ENCODE measurements around the gene KAT6B. TPM values are rescaled to one million over a fixed set of nuclear protein-coding genes. Genes with fewer than 3 reads are reported as not detected.

Gene KAT6B
- total RNA-seq, 2 donors from 2014 or later: 25.3 to 39.1 TPM

GRCh38 chr10:74975758-74976157 lies 149.4 kb downstream of the KAT6B start:
- no peak overlapping the region for H3K27ac Mint-ChIP-seq

GRCh38 chr10:74976565-74976964 lies 150.2 kb downstream of the KAT6B start:
- peak; percentile 63 for TF ChIP-seq CTCF (conservative IDR thresholded peaks at IDR 0.05)
- H3K4me1 ChIP-seq (ENCODE audit: control insufficient read depth, insufficient read depth, low read length): peaks cover 3% of the 10 kb centered on the region
- H3K4me3 ChIP-seq (ENCODE audit: low read length): no peak overlapping the region
- WGBS, 2 experiments (ENCODE audit: insufficient coverage in 1 of 2, insufficient read length in 1 of 2): 93 to 95% methylated on average over 2 to 6 of the region's 6 CpGs
- H3K4me3 Mint-ChIP-seq: no peak overlapping the region
- H3K4me1 Mint-ChIP-seq: peaks cover 8% of the 10 kb centered on the region
- H3K27me3 ChIP-seq (ENCODE audit: control insufficient read depth, insufficient read depth, low read length, poor library complexity, severe bottlenecking): no peaks in the 10 kb centered on the region
- H3K9ac ChIP-seq (ENCODE audit: extremely low read depth, low read length, poor library complexity, severe bottlenecking): no peak overlapping the region
- H3K9me3 ChIP-seq (ENCODE audit: control insufficient read depth, low read length): no peaks in the 10 kb centered on the region
- peak; percentile 61 for DNase-seq
- no peaks in the 10 kb centered on the region for H3K27me3 Mint-ChIP-seq (ENCODE audit: insufficient read depth)
- no peaks in the 10 kb centered on the region for H3K9me3 Mint-ChIP-seq
- H3K27ac ChIP-seq (ENCODE audit: low read depth, low read length): no peak overlapping the region
- H3K27ac Mint-ChIP-seq: no peak overlapping the region
- H3K36me3 Mint-ChIP-seq (ENCODE audit: low read depth): peaks cover 16% of the 10 kb centered on the region
- H3K36me3 ChIP-seq (ENCODE audit: control insufficient read depth, insufficient read depth, low read length): peaks cover 30% of the 10 kb centered on the region

More at GRCh38 chr10:74975758-74976157, 149.4 kb downstream of the KAT6B start:
- Mint-ChIP-seq H3K4me1 (peaks cover 8% of the 10 kb centered on the region), H3K36me3 (ENCODE audit: low read depth) (peaks cover 16% of the 10 kb centered on the region), H3K9me3 (no peaks in the 10 kb centered on the region), H3K4me3 (no peak overlapping the region), H3K27me3 (ENCODE audit: insufficient read depth) (no peaks in the 10 kb centered on the region)
- TF ChIP-seq CTCF (conservative IDR thresholded peaks at IDR 0.05): no peak
- Histone ChIP-seq H3K4me1 (ENCODE audit: control insufficient read depth, insufficient read depth, low read length) (peaks cover 3% of the 10 kb centered on the region), H3K9ac (ENCODE audit: extremely low read depth, low read length, poor library complexity, severe bottlenecking) (no peak overlapping the region), H3K27ac (ENCODE audit: low read depth, low read length) (no peak overlapping the region), H3K4me3 (ENCODE audit: low read length) (no peak overlapping the region), H3K27me3 (ENCODE audit: control insufficient read depth, insufficient read depth, low read length, poor library complexity, severe bottlenecking) (no peaks in the 10 kb centered on the region), H3K9me3 (ENCODE audit: control insufficient read depth, low read length) (no peaks in the 10 kb centered on the region), H3K36me3 (ENCODE audit: control insufficient read depth, insufficient read depth, low read length) (peaks cover 30% of the 10 kb centered on the region)
- no peak for DNase-seq
- WGBS, 2 experiments (ENCODE audit: insufficient coverage in 1 of 2, insufficient read length in 1 of 2): 96 to 100% methylated on average over 1 to 9 of the region's 9 CpGs

DNA sequence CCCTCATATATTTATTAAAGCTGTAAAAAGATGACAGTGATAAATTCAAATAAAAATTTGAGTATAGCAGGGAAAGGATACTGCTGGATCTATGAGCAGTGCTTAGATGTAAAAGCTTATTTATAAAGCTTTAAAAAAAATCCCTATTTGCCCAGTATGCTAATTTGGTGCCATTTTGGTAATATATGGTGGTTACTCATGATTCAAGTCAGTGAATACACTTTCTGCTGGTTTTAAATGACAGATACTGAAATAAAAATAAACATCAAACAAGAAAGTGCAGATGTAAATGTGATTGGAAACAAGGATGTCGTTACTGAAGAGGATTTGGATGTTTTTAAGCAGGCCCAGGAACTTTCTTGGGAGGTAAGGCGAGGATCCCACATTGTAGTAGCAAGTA lies 150.7 kb downstream of the KAT6B start:
- 89 to 94% methylated on average over 2 of the region's 2 CpGs for WGBS, 2 experiments (ENCODE audit: insufficient coverage in 1 of 2, insufficient read length in 1 of 2)
- no peak overlapping the region for H3K27ac ChIP-seq (ENCODE audit: low read depth, low read length)

More for the DNA sequence above, 150.7 kb downstream of the KAT6B start:
- Mint-ChIP-seq H3K27me3 (ENCODE audit: insufficient read depth) (no peaks in the 10 kb centered on the region), H3K4me3 (no peak overlapping the region), H3K4me1 (peaks cover 8% of the 10 kb centered on the region), H3K9me3 (no peaks in the 10 kb centered on the region), H3K27ac (no peak overlapping the region), H3K36me3 (ENCODE audit: low read depth) (peaks cover 16% of the 10 kb centered on the region)
- Histone ChIP-seq H3K9me3 (ENCODE audit: control insufficient read depth, low read length) (no peaks in the 10 kb centered on the region), H3K4me3 (ENCODE audit: low read length) (no peak overlapping the region), H3K9ac (ENCODE audit: extremely low read depth, low read length, poor library complexity, severe bottlenecking) (no peak overlapping the region), H3K27me3 (ENCODE audit: control insufficient read depth, insufficient read depth, low read length, poor library complexity, severe bottlenecking) (no peaks in the 10 kb centered on the region), H3K36me3 (ENCODE audit: control insufficient read depth, insufficient read depth, low read length) (peaks cover 30% of the 10 kb centered on the region), H3K4me1 (ENCODE audit: control insufficient read depth, insufficient read depth, low read length) (peaks cover 3% of the 10 kb centered on the region)
- TF ChIP-seq CTCF (conservative IDR thresholded peaks at IDR 0.05): no peak
- no peak for DNase-seq

Measured in endodermal cell (in vitro differentiated cells).